GM12878 (cell line): ENCODE measurements around the gene PPP1R10. TPM values are rescaled to one million over a fixed set of nuclear protein-coding genes. Genes with fewer than 3 reads are reported as not detected.

Experiments used
- ATAC-seq: fragments of 200-7000 bp; cut with Tn5 transposase; 3 replicates; pipeline ENCODE4 v1.9.1; 2020; ENCODE audit warnings: mild to moderate bottlenecking, moderate library complexity
- BruUV-seq: library from RNA; stranded (reverse); fragments of 400-500 nt; replicated peaks from 2 replicates; lab custom pipeline; 2021; lab: Mats Ljungman, UMichigan
- CTCF ChIA-PET: fragments of 300-600 bp; sonication (Branson Sonifier 250); formaldehyde crosslinking; extraction: SDS; loops from one replicate; lab custom pipeline; 2021; ENCODE audit warnings: inconsistent platforms; lab: Yijun Ruan, JAX
- POLR2A ChIA-PET: fragments of 350-600 bp; formaldehyde crosslinking; extraction: SDS; loops from one replicate; lab custom pipeline; 2021; ENCODE audit warnings: inconsistent platforms; lab: Charles Lee
- RAD21 ChIA-PET: fragments of 300-600 bp; sonication (Branson Sonifier 250); formaldehyde crosslinking; loops from one replicate; lab custom pipeline; 2023; ENCODE audit warnings: antibody characterized with exemption; ENCODE audit not compliant: unreplicated experiment; lab: Charles Lee
- SMC1A ChIA-PET: fragments of 300-600 bp; sonication (Branson Sonifier 250); formaldehyde crosslinking; loops from one replicate; lab custom pipeline; 2023; ENCODE audit not compliant: unreplicated experiment, uncharacterized antibody; lab: Charles Lee
- DNase-seq: peaks from one replicate; pipeline ENCODE4 v3.0.0-alpha.2; 2011; ENCODE audit warnings: low read depth, low spot score
- FAIRE-seq: peaks from 3 replicates; lab custom pipeline; 2011; peaks lifted over from hg19 to GRCh38; lab: Jason Lieb, UNC
- H2AFZ ChIP-seq: 2 replicates; pipeline ENCODE4 v1.6.0; 2011; ENCODE audit warnings: low read depth, low read length, control low read depth; ENCODE audit not compliant: control insufficient read depth
- H3K27ac ChIP-seq: 2 replicates; pipeline ENCODE4 v1.5.1; 2011; ENCODE audit warnings: control low read depth; ENCODE audit not compliant: control insufficient read depth, insufficient read depth
- H3K27me3 ChIP-seq, 2 experiments: replicated peaks in 1 of 2; 2 replicates each; pipeline versions ENCODE4 v1.6.0 to v1.6.1; 2011; ENCODE audit warnings: low read length in 1 of 2; ENCODE audit not compliant: control insufficient read depth in 2 of 2, insufficient read depth in 2 of 2
- H3K36me3 ChIP-seq, 2 experiments: 2 replicates each; pipeline ENCODE4 v1.5.1; 2011; ENCODE audit warnings: low read length in 1 of 2; ENCODE audit not compliant: control insufficient read depth in 2 of 2, insufficient read depth in 2 of 2
- H3K4me1 ChIP-seq: 2 replicates; pipeline ENCODE4 v1.6.1; 2011; ENCODE audit warnings: mild to moderate bottlenecking, low read length, moderate library complexity, mixed read lengths; ENCODE audit not compliant: control insufficient read depth, insufficient read depth
- H3K4me2 ChIP-seq: 2 replicates; pipeline ENCODE4 v1.6.0; 2011; ENCODE audit warnings: control low read depth; ENCODE audit not compliant: control insufficient read depth, insufficient read depth
- H3K4me3 ChIP-seq: fragments of 200-600 bp; sonication (generic); 2 replicates; pipeline ENCODE4 v1.5.1; 2016
- H3K79me2 ChIP-seq: 2 replicates; pipeline ENCODE4 v1.6.0; 2011; ENCODE audit warnings: low read length; ENCODE audit not compliant: control insufficient read depth, insufficient read depth
- H3K9ac ChIP-seq: 2 replicates; pipeline ENCODE4 v1.8.0; 2011; ENCODE audit warnings: low read length, control low read depth, mixed read lengths; ENCODE audit not compliant: control insufficient read depth, insufficient read depth
- H3K9me3 ChIP-seq: replicated peaks from 3 replicates; pipeline ENCODE4 v1.5.1; 2011; ENCODE audit warnings: mild to moderate bottlenecking, low read length; ENCODE audit not compliant: control insufficient read depth, insufficient read depth
- H4K20me1 ChIP-seq: 2 replicates; pipeline ENCODE4 v1.6.0; 2011; ENCODE audit not compliant: control insufficient read depth, insufficient read depth
- BCL11A ChIP-seq: IDR thresholded peaks from 2 replicates; pipeline ENCODE4 v1.6.1; 2011; ENCODE audit warnings: low read depth, low read length
- BHLHE40 ChIP-seq, 2 experiments: fragments of 450-650 bp in 1 of 2; IDR thresholded peaks; 2 replicates each; pipeline ENCODE4 v1.6.1; 2011 to 2017; ENCODE audit warnings: low read depth in 2 of 2, borderline replicate concordance in 1 of 2, improper control_type of control experiment in 1 of 2, low read length in 1 of 2, mild to moderate bottlenecking in 1 of 2
- CBX3 ChIP-seq: fragments of 200-600 bp; sonication (generic); IDR thresholded peaks from 2 replicates; pipeline ENCODE4 v1.6.1; 2016; ENCODE audit warnings: low read depth, borderline replicate concordance
- FOS ChIP-seq: IDR thresholded peaks from 3 replicates; pipeline ENCODE4 v1.6.1; 2011; ENCODE audit warnings: borderline replicate concordance; ENCODE audit not compliant: insufficient read length; ENCODE audit errors: extremely low read depth
- HDAC2 ChIP-seq: fragments of 200-600 bp; sonication (generic); IDR thresholded peaks from 2 replicates; pipeline ENCODE4 v1.6.1; 2017
- JUNB ChIP-seq: IDR thresholded peaks from 2 replicates; pipeline ENCODE4 v1.6.1; 2016; ENCODE audit warnings: antibody characterized with exemption, mild to moderate bottlenecking
- MXI1 ChIP-seq: fragments of 150-350 bp; IDR thresholded peaks from 2 replicates; pipeline ENCODE4 v1.6.1; 2011; ENCODE audit warnings: low read depth, mild to moderate bottlenecking, inconsistent platforms, low read length, improper control_type of control experiment
- NBN ChIP-seq: fragments of 450-650 bp; IDR thresholded peaks from 2 replicates; pipeline ENCODE4 v1.6.1; 2016
- NR2C2 ChIP-seq: IDR thresholded peaks from 2 replicates; pipeline ENCODE4 v1.6.1; 2011; ENCODE audit warnings: borderline replicate concordance, low read depth; ENCODE audit not compliant: control insufficient read depth, insufficient read length
- PML ChIP-seq: IDR thresholded peaks from 2 replicates; pipeline ENCODE4 v1.6.1; 2012; ENCODE audit warnings: low read length, inconsistent platforms
- PRDM15 ChIP-seq: fragments of 450-650 bp; formaldehyde crosslinking; IDR thresholded peaks from 2 replicates; pipeline ENCODE4 v1.4.0; 2020; ENCODE audit warnings: mild to moderate bottlenecking, moderate library complexity
- RELA ChIP-seq: fragments of 450-650 bp; IDR thresholded peaks from 2 replicates; pipeline ENCODE4 v1.8.0; 2014; ENCODE audit warnings: borderline replicate concordance; ENCODE audit not compliant: partially characterized antibody
- SIN3A ChIP-seq: IDR thresholded peaks from 2 replicates; pipeline ENCODE4 v1.6.1; 2012; ENCODE audit warnings: low read depth, low read length, improper control_type of control experiment
- SMARCA5 ChIP-seq: fragments of 450-650 bp; IDR thresholded peaks from 2 replicates; pipeline ENCODE4 v1.6.1; 2017; ENCODE audit warnings: mild to moderate bottlenecking
- SREBF2 ChIP-seq: IDR thresholded peaks from 2 replicates; pipeline ENCODE4 v1.6.1; 2012; ENCODE audit warnings: mild to moderate bottlenecking, low read length
- SUPT20H ChIP-seq: IDR thresholded peaks from 2 replicates; pipeline ENCODE4 v1.6.1; 2011; ENCODE audit warnings: low read depth, mild to moderate bottlenecking, low read length, moderate library complexity, borderline replicate concordance; ENCODE audit not compliant: control insufficient read depth
- ZBED1 ChIP-seq: IDR thresholded peaks from 2 replicates; pipeline ENCODE4 v1.6.1; 2016; ENCODE audit warnings: borderline replicate concordance
- ZZZ3 ChIP-seq: IDR thresholded peaks from 2 replicates; pipeline ENCODE4 v1.6.1; 2011; ENCODE audit warnings: low read depth; ENCODE audit not compliant: control insufficient read depth, insufficient read length
- WGBS: methylation state at CpG from one replicate; pipeline ENCODE4 v1.1.6; 2016; ENCODE audit warnings: low lambda C conversion rate; ENCODE audit not compliant: insufficient replicate concordance, insufficient coverage; ENCODE audit errors: missing lambda C conversion rate; 5-methylcytosine and 5-hydroxymethylcytosine counted together
- in situ Hi-C: fragments of 300-500 bp; cut with MboI; formaldehyde crosslinking; loops from 9 replicates; pipeline ENCODE4 v1.14.3; 2018; ENCODE audit warnings: mixed read lengths
- intact Hi-C: fragments of 100-400 bp; cut with micrococcal nuclease; formaldehyde crosslinking; loops from one replicate; pipeline ENCODE4 v1.14.2; 2022; ENCODE audit not compliant: unreplicated experiment
- polyA plus RNA-seq, 11 experiments: library from polyadenylated mRNA; depleted of rRNA in 4 of 11; unstranded in 6 of 11; stranded (reverse) in 5 of 11; fragments of >200 nt; fragmentation: Nextera tagmentation in 4 of 11; fragmentation: Illumina TruSeq in 1 of 11; extraction: Ambion mirVana in 4 of 11; extraction: Trizol in 1 of 11; gene quantifications; 1 replicate in 1 of 11; 2 replicates in 10 of 11; pipeline versions ENCODE4 v1.2.1 to v1.2.3, GENCODE V29; 2011 to 2016; ENCODE audit warnings: inconsistent platforms in 2 of 11, missing spikeins in 2 of 11, low read depth in 1 of 11
- total RNA-seq, 4 experiments: library from RNA; depleted of rRNA in 3 of 4; stranded (reverse); fragments of >200 nt in 3 of 4; fragmentation: Illumina TruSeq in 1 of 4; extraction: Trizol in 1 of 4; gene quantifications; 2 replicates each; pipeline versions ENCODE4 v1.2.1 to v1.2.3, GENCODE V29; 2013 to 2021

PPP1R10 gene
- total and polyA plus RNA-seq, 10 of the 15 experiments (the other 5 are each of a cell fraction or from before 2014, with no cell fraction given): 11.3 to 83.8 (median 41.2) TPM

- H3K4me2 ChIP-seq: no peak overlapping the region
- intact Hi-C loops (no loop called here), in situ Hi-C loops (no loop called here)
- 98% methylated on average over 14 of the region's 14 CpGs for WGBS
- DNase-seq (no peak), ATAC-seq (no peak), FAIRE-seq (no peak)
- H2AFZ ChIP-seq: no peak overlapping the region
- H3K9me3 ChIP-seq: no peaks in the 10 kb centered on the region
- no peaks in the 10 kb centered on the region for H4K20me1 ChIP-seq
- no peak overlapping the region for H3K27ac ChIP-seq
- no peaks in the 10 kb centered on the region for H3K27me3 ChIP-seq
- POLR2A ChIA-PET: no interaction called here
- SMC1A ChIA-PET: interaction anchor here (0.6 to 1.5 kb wide), 4 partner anchors 21 to 668 kb away, joined by 3 to 4 read pairs (median 4); no protein-coding TSS in a partner anchor
- H3K36me3 ChIP-seq: peaks cover 5% of the 10 kb centered on the region in 2 experiments; a peak in 3 of 4 replicates
- no peak overlapping the region for H3K4me3 ChIP-seq
- no TSS peak for BruUV-seq
- H3K9ac ChIP-seq: no peak overlapping the region
- CTCF ChIA-PET: interaction anchor here (1.0 to 1.6 kb wide), 2 partner anchors 22 to 34 kb away, joined by 4 to 5 read pairs; no protein-coding TSS in a partner anchor
- peaks cover 13% of the 10 kb centered on the region for H3K79me2 ChIP-seq
- TF ChIP-seq SIN3A (no peak), NBN (no peak), NR2C2 (no peak), SMARCA5 (no peak), SREBF2 (no peak), CBX3 (no peak), HDAC2 (no peak), PML (no peak), BCL11A (no peak), ZZZ3 (no peak), BHLHE40 (IDR thresholded peaks at IDR 0.05; ENCODE audit: borderline replicate concordance in 1 of 2, low read depth in 2 of 2, low read length in 1 of 2) (no peak), ZBED1 (no peak), JUNB (no peak), PRDM15 (no peak), SUPT20H (no peak), MXI1 (no peak), RELA (no peak), FOS (no peak)
- peaks cover 4% of the 10 kb centered on the region; the same call in 1 of the 2 replicates for H3K4me1 ChIP-seq
- RAD21 ChIA-PET: no interaction called here
These were observed 54.3 kb downstream of the PPP1R10 start for GRCh38 chr6:30562470-30563425.
